GM12874 (cell line): ENCODE data around the gene WSB1.

Experiments used
- TF ChIP-seq, protein P1 (sequence below): IDR thresholded peaks from 2 replicates; pipeline ENCODE4 v1.5.1; 2011; ENCODE audit warnings: low read depth, mild to moderate bottlenecking, control low read depth, low read length, moderate library complexity; ENCODE audit not compliant: insufficient read depth

Gene WSB1

DNA sequence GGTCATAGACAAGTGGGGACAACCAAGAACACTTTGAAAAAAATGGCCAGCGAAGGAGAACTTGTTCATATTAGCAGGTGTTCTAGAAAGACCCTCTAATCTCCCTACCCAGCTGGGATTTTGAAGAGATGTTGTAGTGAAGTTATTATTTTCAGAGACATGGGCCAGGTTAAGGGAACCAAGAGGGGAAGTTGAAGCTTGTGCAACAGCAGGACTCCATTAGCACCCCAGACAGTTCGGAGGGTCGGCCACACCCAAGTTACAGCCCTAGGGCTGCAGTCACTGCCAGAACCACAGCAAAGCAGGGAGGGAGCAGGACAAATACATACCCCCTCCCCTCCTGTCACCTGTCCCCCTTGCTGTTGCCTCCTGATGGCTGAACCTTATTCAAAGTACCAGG is 42.3 kb downstream of the WSB1 start:
- TF ChIP-seq, protein P1, sequence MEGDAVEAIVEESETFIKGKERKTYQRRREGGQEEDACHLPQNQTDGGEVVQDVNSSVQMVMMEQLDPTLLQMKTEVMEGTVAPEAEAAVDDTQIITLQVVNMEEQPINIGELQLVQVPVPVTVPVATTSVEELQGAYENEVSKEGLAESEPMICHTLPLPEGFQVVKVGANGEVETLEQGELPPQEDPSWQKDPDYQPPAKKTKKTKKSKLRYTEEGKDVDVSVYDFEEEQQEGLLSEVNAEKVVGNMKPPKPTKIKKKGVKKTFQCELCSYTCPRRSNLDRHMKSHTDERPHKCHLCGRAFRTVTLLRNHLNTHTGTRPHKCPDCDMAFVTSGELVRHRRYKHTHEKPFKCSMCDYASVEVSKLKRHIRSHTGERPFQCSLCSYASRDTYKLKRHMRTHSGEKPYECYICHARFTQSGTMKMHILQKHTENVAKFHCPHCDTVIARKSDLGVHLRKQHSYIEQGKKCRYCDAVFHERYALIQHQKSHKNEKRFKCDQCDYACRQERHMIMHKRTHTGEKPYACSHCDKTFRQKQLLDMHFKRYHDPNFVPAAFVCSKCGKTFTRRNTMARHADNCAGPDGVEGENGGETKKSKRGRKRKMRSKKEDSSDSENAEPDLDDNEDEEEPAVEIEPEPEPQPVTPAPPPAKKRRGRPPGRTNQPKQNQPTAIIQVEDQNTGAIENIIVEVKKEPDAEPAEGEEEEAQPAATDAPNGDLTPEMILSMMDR: no peak

DNA sequence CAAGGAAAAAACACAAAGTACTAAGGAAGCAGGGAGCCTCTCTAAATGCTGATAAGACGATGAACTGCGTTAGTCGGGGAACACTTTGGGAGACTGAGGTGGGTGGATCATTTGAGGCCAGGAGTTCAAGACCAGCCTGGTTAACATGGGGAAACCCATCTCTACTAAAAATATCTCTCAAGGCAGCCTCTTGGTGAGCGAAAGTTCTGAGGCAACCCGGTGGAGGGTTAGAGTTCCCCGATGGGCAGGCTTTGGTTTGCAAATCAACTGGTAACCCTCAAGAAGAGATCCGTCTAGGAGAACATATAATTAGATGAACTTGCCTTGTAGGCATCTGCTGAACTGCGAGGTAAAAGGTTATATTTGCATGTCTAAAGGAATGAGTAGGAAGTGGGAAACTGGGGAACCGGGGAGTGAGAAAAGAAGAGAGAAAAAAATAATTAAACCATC is 44.6 kb downstream of the WSB1 start:
- TF ChIP-seq, protein P1: no peak

DNA sequence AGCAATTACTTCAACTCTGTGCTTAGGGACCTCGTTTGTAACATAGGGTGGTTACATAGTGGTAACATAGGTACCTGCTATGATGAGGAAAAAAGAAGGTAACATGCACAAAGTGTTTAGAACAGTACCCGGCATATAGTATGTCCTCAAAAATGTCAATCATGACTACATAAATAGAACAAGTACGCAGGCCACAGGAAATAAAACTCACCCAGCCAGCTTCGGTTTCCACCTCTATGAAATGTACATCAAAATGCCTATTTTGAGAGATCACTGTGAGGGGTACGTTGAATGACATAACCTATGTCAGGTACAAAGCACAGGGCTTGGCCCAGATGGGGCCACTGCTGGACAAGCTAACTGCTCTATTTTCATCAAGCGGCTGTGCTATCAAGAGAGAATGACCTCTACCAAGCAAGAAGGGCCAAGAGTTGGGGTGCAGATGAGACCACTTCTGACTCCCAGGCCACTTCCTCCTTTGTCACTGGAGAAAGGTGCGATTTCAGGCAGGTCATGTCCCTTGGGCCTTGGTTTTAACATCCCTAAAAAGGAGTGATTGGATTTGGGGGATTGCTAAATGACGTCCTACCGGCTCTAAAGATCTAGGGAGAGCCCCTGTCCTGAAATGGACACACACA is 45.4 kb downstream of the WSB1 start:
- TF ChIP-seq, protein P1: no peak

DNA sequence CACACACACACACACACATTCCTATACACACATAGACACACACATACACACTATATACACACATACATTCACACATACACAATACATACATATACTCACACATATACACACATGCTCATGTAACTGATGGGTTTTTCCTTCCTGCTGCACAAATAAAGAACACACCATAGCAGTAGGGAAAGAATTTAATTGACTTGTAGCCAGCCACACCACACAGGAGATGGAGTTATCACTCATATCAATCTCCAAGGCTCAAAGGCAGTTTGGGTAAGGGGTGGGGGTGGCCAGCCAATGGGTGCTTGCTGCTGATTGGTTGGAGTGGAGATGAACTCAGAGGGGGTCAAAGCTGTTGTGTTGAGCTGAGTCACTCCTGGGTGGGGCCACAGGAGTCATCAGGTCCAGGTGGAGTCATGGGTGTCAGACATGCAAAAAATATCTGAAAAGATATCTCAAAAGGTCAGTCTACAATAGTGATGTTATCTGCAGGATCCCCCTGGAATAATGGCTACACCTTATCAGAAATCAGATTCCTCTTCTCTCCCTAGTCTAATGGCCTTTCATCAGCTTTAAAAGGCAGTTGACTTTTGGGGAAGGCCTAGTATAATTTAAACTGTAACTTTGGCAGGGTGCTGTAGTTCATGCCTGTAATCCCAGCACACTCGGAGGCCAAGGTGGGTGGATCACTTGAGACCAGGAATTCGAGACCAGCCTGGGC is 46.1 kb downstream of the WSB1 start:
- TF ChIP-seq, protein P1: no peak

DNA sequence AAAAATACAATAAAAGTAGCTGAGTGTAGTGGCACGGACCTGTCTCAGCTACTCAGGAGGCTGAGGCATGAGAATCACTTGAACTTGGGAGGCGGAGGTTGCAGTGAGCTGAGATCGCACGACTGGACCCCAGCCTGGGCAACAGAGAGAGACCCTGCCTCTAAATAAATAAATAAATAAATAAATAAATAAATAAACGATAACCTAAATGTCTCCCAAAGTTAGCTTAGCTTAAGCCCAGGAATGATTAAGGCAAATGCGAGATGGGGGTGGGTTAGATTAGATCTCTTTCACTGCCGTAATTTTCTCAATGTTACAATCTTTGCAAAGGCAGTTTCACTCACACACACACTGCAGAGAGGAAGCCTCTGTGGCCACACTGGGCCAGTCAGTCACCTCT is 46.7 kb downstream of the WSB1 start:
- TF ChIP-seq, protein P1: no peak

DNA sequence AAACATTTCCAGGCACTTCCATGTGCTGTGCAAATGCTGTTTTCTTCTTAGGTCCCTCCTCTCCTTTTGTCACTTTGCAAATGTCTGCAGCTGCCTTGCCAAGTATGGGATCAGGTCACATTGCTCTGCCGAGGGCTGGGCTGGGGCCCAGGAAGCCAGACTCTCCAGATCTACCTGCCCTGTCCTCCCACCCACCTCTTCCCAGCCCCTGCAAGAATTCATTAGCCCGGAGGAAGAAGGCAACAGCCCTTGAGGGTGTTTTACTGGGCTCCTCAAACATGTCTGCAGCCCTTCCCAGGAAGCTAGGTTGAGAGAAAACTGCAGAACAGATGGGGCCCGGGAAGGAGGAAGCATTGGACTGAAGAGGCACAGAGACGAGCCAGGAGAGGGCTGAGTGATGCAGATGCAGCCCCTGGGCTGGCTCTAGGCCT is 47.1 kb downstream of the WSB1 start:
- TF ChIP-seq, protein P1: no peak

DNA sequence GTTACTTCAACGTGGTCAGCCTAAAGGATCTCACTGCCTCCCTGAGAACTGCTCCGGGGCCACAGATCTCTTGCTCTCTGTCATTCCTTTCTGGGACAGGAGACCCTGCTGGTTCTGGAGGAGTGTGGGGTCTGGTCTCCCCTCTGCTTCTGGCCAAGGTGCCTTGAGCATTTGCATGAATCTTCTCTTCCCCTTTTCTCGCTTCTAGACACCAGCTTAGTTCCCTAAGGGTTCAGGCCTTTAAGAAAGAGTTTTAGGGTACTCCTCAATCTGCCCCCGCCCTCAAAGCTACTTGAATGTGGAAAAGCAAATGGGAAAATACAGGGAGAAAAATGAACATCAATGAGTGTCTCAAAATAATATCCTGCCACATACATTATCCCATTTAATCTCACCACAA is 48.1 kb downstream of the WSB1 start:
- TF ChIP-seq, protein P1: no peak
